GM06990 (cell line): ENCODE results near the gene TINAGL1.

Source experiments
- DNase-seq: peaks from one replicate; pipeline ENCODE4 v3.0.0-alpha.2; 2011; ENCODE audit not compliant: insufficient read length; ENCODE audit errors: extremely low read depth
- H3K27me3 ChIP-seq: replicated peaks from 2 replicates; pipeline ENCODE4 v1.6.0; 2011; ENCODE audit warnings: low read length; ENCODE audit not compliant: control insufficient read depth, insufficient read depth
- H3K36me3 ChIP-seq: 2 replicates; pipeline ENCODE4 v1.5.1; 2011; ENCODE audit warnings: low read length; ENCODE audit not compliant: control insufficient read depth, insufficient read depth
- H3K4me3 ChIP-seq: replicated peaks from 2 replicates; pipeline ENCODE4 v1.5.1; 2011; ENCODE audit warnings: low read depth, mild to moderate bottlenecking, control low read depth, low read length
- CTCF ChIP-seq: IDR thresholded peaks from 2 replicates; pipeline ENCODE4 v1.5.1; 2011; ENCODE audit warnings: low read length, control low read depth, mild to moderate bottlenecking, inconsistent platforms; ENCODE audit not compliant: insufficient read depth, poor library complexity, severe bottlenecking

The TINAGL1 gene

GRCh38 chr1:31549809-31550620 is 26.3 kb upstream of the TINAGL1 start:
- TF ChIP-seq CTCF: no peak
- H3K36me3 ChIP-seq: no peaks in the 10 kb centered on the region
- peak; percentile 41 for DNase-seq
- H3K4me3 ChIP-seq: no peak overlapping the region
- H3K27me3 ChIP-seq: no peaks in the 10 kb centered on the region

- no peak for TF ChIP-seq CTCF
- no peak for DNase-seq
- Histone ChIP-seq H3K27me3 (no peaks in the 10 kb centered on the region), H3K36me3 (no peaks in the 10 kb centered on the region), H3K4me3 (no peak overlapping the region)
These were observed 25.1 kb upstream of the TINAGL1 start for GRCh38 chr1:31551208-31551607.

GRCh38 chr1:31552489-31552888 is 23.8 kb upstream of the TINAGL1 start:
- TF ChIP-seq CTCF: no peak
- DNase-seq: no peak
- Histone ChIP-seq H3K4me3 (no peak overlapping the region), H3K27me3 (no peaks in the 10 kb centered on the region), H3K36me3 (no peaks in the 10 kb centered on the region)

GRCh38 chr1:31556481-31557006 is 19.8 kb upstream of the TINAGL1 start:
- TF ChIP-seq CTCF: no peak
- no peak overlapping the region for H3K4me3 ChIP-seq
- H3K36me3 ChIP-seq: no peaks in the 10 kb centered on the region
- no peak for DNase-seq
- no peaks in the 10 kb centered on the region for H3K27me3 ChIP-seq

GRCh38 chr1:31559715-31560114 is 16.6 kb upstream of the TINAGL1 start:
- H3K4me3 ChIP-seq: no peak overlapping the region
- TF ChIP-seq CTCF: no peak
- no peak for DNase-seq
- H3K27me3 ChIP-seq: no peaks in the 10 kb centered on the region
- no peaks in the 10 kb centered on the region for H3K36me3 ChIP-seq
